Neural cell (in vitro differentiated cells): Measurements from ENCODE around the gene GNG12. TPM values are rescaled to one million over a fixed set of nuclear protein-coding genes. Genes with fewer than 3 reads are reported as not detected.

Experiments
- H2AFZ ChIP-seq: fragments of 200-600, 300-800 bp; sonication (generic), shearing (Covaris generic); 2 replicates; pipeline ENCODE4 v1.6.0; 2014; ENCODE audit warnings: low read depth, mild to moderate bottlenecking, antibody characterized with exemption, low read length, moderate library complexity
- H3F3A ChIP-seq: fragments of 200-600 bp; shearing (Covaris generic); 2 replicates; pipeline ENCODE4 v1.6.1; 2016; ENCODE audit warnings: mild to moderate bottlenecking, moderate library complexity, mixed read lengths, antibody characterized with exemption, low read length; ENCODE audit not compliant: insufficient read depth, poor library complexity, severe bottlenecking
- H3K27ac ChIP-seq: fragments of 200-600, 300-800 bp; sonication (generic), shearing (Covaris generic); 2 replicates; pipeline ENCODE4 v1.5.1; 2014; ENCODE audit warnings: mild to moderate bottlenecking, low read length, moderate library complexity
- H3K27me3 ChIP-seq: fragments of 300-800, 200-600 bp; sonication (generic), shearing (Covaris generic); 2 replicates; pipeline ENCODE4 v1.6.0; 2014; ENCODE audit warnings: mild to moderate bottlenecking, low read depth, low read length, moderate library complexity; ENCODE audit not compliant: insufficient read depth
- H3K36me3 ChIP-seq: fragments of 300-800, 200-600 bp; sonication (generic), shearing (Covaris generic); 2 replicates; pipeline ENCODE4 v1.5.1; 2014; ENCODE audit warnings: mild to moderate bottlenecking, antibody characterized with exemption, low read length, moderate library complexity; ENCODE audit not compliant: insufficient read depth
- H3K4me2 ChIP-seq: fragments of 300-800, 200-600 bp; sonication (generic), shearing (Covaris generic); 2 replicates; pipeline ENCODE4 v1.6.0; 2014; ENCODE audit warnings: mild to moderate bottlenecking, low read length
- H3K4me3 ChIP-seq: fragments of 300-800, 200-600 bp; sonication (generic), shearing (Covaris generic); 2 replicates; pipeline ENCODE4 v1.5.1; 2014; ENCODE audit warnings: mild to moderate bottlenecking, low read length, moderate library complexity
- H3K79me2 ChIP-seq: fragments of 200-600 bp; shearing (Covaris generic); replicated peaks from 2 replicates; pipeline ENCODE4 v1.6.0; 2014; ENCODE audit warnings: mild to moderate bottlenecking, low read length, moderate library complexity; ENCODE audit not compliant: insufficient read depth
- H3K9ac ChIP-seq: fragments of 300-800, 200-600 bp; sonication (generic), shearing (Covaris generic); 2 replicates; pipeline ENCODE4 v1.6.1; 2016; ENCODE audit warnings: mild to moderate bottlenecking, low read length, mixed read lengths
- H3K9me2 ChIP-seq: fragments of 200-600 bp; shearing (Covaris generic); 2 replicates; pipeline ENCODE4 v1.6.1; 2016; ENCODE audit warnings: mild to moderate bottlenecking, low read length, mixed read lengths; ENCODE audit not compliant: insufficient read depth
- H3K9me3 ChIP-seq: fragments of 200-600, 300-800 bp; sonication (generic), shearing (Covaris generic); 2 replicates; pipeline ENCODE4 v1.6.1; 2016; ENCODE audit warnings: mild to moderate bottlenecking, mixed run types, low read length, moderate library complexity, mixed read lengths
- H4K20me1 ChIP-seq: fragments of 200-600 bp; shearing (Covaris generic); 2 replicates; pipeline ENCODE4 v1.6.1; 2016; ENCODE audit warnings: mild to moderate bottlenecking, mixed run types; ENCODE audit not compliant: insufficient read depth
- CTCF ChIP-seq: fragments of 450-650 bp; IDR thresholded peaks from 2 replicates; pipeline ENCODE4 v1.5.1; 2014; ENCODE audit warnings: antibody characterized with exemption, mild to moderate bottlenecking, moderate library complexity; ENCODE audit not compliant: poor library complexity, severe bottlenecking
- EP300 ChIP-seq: fragments of 450-650 bp; conservative IDR thresholded peaks from 2 replicates; pipeline ENCODE4 v1.6.1; 2014; ENCODE audit warnings: antibody characterized with exemption, mild to moderate bottlenecking, moderate library complexity; ENCODE audit not compliant: poor library complexity, severe bottlenecking
- EZH2 ChIP-seq: fragments of 200-600, 300-800 bp; shearing (Covaris generic), sonication (generic); IDR thresholded peaks from 2 replicates; pipeline ENCODE4 v1.6.1; 2014; ENCODE audit warnings: antibody characterized with exemption, low read length, borderline replicate concordance, mild to moderate bottlenecking; ENCODE audit not compliant: insufficient read depth, poor library complexity, severe bottlenecking
- MXI1 ChIP-seq: fragments of 450-650 bp; conservative IDR thresholded peaks from 2 replicates; pipeline ENCODE4 v1.6.1; 2014; ENCODE audit warnings: antibody characterized with exemption, mild to moderate bottlenecking; ENCODE audit not compliant: poor library complexity, severe bottlenecking
- POLR2AphosphoS5 ChIP-seq: IDR thresholded peaks from 2 replicates; pipeline ENCODE4 v1.6.1; 2012
- RAD21 ChIP-seq: fragments of 450-650 bp; conservative IDR thresholded peaks from 2 replicates; pipeline ENCODE4 v1.6.1; 2014; ENCODE audit warnings: antibody characterized with exemption, mild to moderate bottlenecking, moderate library complexity
- REST ChIP-seq: IDR thresholded peaks from 2 replicates; pipeline ENCODE4 v1.6.1; 2012; ENCODE audit warnings: borderline replicate concordance
- SMC3 ChIP-seq: fragments of 450-650 bp; conservative IDR thresholded peaks from 2 replicates; pipeline ENCODE4 v1.6.1; 2014; ENCODE audit warnings: antibody characterized with exemption, mild to moderate bottlenecking, moderate library complexity; ENCODE audit not compliant: poor library complexity
- TAF1 ChIP-seq: IDR thresholded peaks from 2 replicates; pipeline ENCODE4 v1.6.1; 2012; ENCODE audit warnings: low read depth
- polyA plus RNA-seq: library from polyadenylated mRNA; depleted of rRNA; stranded (reverse); fragments of >200 nt; gene quantifications from 2 replicates; pipeline ENCODE4 v1.2.3, GENCODE V29; 2014

Gene GNG12
- polyA plus RNA-seq, 1 donor from 2014 or later, result 0.35 TPM

GRCh38 chr1:67735206-67735605 lies 98.1 kb downstream of the GNG12 start:
- Histone ChIP-seq H3F3A (no peaks in the 10 kb centered on the region), H3K36me3 (no peaks in the 10 kb centered on the region), H3K27ac (no peak overlapping the region), H3K9ac (no peak overlapping the region), H2AFZ (no peak overlapping the region), H3K9me2 (no peaks in the 10 kb centered on the region), H3K27me3 (no peaks in the 10 kb centered on the region), H3K79me2 (no peaks in the 10 kb centered on the region), H3K4me2 (no peak overlapping the region), H3K9me3 (no peaks in the 10 kb centered on the region), H4K20me1 (no peaks in the 10 kb centered on the region), H3K4me3 (no peak overlapping the region)
- TF ChIP-seq CTCF (no peak), REST (no peak), EZH2 (no peak), MXI1 (no peak), EP300 (no peak), RAD21 (no peak), POLR2AphosphoS5 (no peak), TAF1 (no peak), SMC3 (no peak)

- Histone ChIP-seq H3K4me2 (no peak overlapping the region), H3K27me3 (no peaks in the 10 kb centered on the region), H3K79me2 (no peaks in the 10 kb centered on the region), H3K9me3 (no peaks in the 10 kb centered on the region), H3F3A (no peaks in the 10 kb centered on the region), H2AFZ (no peak overlapping the region), H4K20me1 (no peaks in the 10 kb centered on the region), H3K36me3 (no peaks in the 10 kb centered on the region), H3K4me3 (no peak overlapping the region), H3K9me2 (no peaks in the 10 kb centered on the region), H3K9ac (no peak overlapping the region), H3K27ac (no peak overlapping the region)
- TF ChIP-seq MXI1 (no peak), SMC3 (no peak), POLR2AphosphoS5 (no peak), TAF1 (no peak), CTCF (no peak), EP300 (no peak), EZH2 (no peak), RAD21 (no peak), REST (no peak)
Observed at GRCh38 chr1:67734323-67734690, 99.0 kb downstream of the GNG12 start.
